H1 (cell line): ENCODE measurements around the gene HSPA12A. TPM values are rescaled to one million over a fixed set of nuclear protein-coding genes. Genes with fewer than 3 reads are reported as not detected.

ENCODE experiments used
- CTCF ChIA-PET: fragments of 300-600 bp; sonication (Branson Sonifier 250); formaldehyde crosslinking; loops from one replicate; lab custom pipeline; 2021; ENCODE audit not compliant: partially characterized antibody; lab: Charles Lee
- POLR2A ChIA-PET: fragments of 300-600 bp; sonication (Branson Sonifier 250); formaldehyde crosslinking; loops from one replicate; lab custom pipeline; 2021; ENCODE audit warnings: inconsistent platforms; ENCODE audit not compliant: partially characterized antibody; lab: Charles Lee
- DNase-seq, 2 experiments: peaks; one replicate each; pipeline versions ENCODE4 v3.0.0 to v3.0.0-alpha.2; 2010 to 2022; ENCODE audit warnings: low spot score in 2 of 2, low read depth in 1 of 2, mixed read lengths in 1 of 2
- FAIRE-seq: peaks from 2 replicates; lab custom pipeline; 2011; peaks lifted over from hg19 to GRCh38; lab: Jason Lieb, UNC
- H2AFZ ChIP-seq: 2 replicates; pipeline ENCODE4 v1.8.1; 2012; ENCODE audit warnings: low read length, inconsistent platforms
- H2AK5ac ChIP-seq: 2 replicates; pipeline ENCODE4 v1.6.1; 2013; ENCODE audit warnings: low read depth, low read length
- H2BK120ac ChIP-seq: replicated peaks from 2 replicates; pipeline ENCODE3; 2013; ENCODE audit warnings: low read depth, low read length, inconsistent platforms
- H2BK12ac ChIP-seq: 2 replicates; pipeline ENCODE4 v1.6.1; 2013; ENCODE audit warnings: low read depth, low read length
- H2BK15ac ChIP-seq: 2 replicates; pipeline ENCODE4 v1.6.1; 2013; ENCODE audit warnings: low read length
- H2BK20ac ChIP-seq: 2 replicates; pipeline ENCODE4 v1.6.1; 2013; ENCODE audit warnings: low read length
- H2BK5ac ChIP-seq: 2 replicates; pipeline ENCODE4 v1.6.1; 2013; ENCODE audit warnings: low read depth, low read length
- H3K14ac ChIP-seq: 2 replicates; pipeline ENCODE4 v1.6.1; 2013; ENCODE audit warnings: inconsistent platforms; ENCODE audit not compliant: insufficient read length
- H3K18ac ChIP-seq: 2 replicates; pipeline ENCODE4 v1.6.1; 2013; ENCODE audit warnings: low read length; ENCODE audit errors: extremely low read depth
- H3K23ac ChIP-seq: 2 replicates; pipeline ENCODE4 v1.6.1; 2013; ENCODE audit warnings: inconsistent platforms; ENCODE audit not compliant: insufficient read length
- H3K23me2 ChIP-seq: 2 replicates; pipeline ENCODE4 v1.6.1; 2013; ENCODE audit warnings: low read depth, low read length
- H3K27ac ChIP-seq: 2 replicates; pipeline ENCODE4 v1.6.1; 2011; ENCODE audit warnings: low read depth, low read length, inconsistent platforms
- H3K27me3 ChIP-seq, 4 experiments: replicated peaks in 1 of 4; 1 replicate in 1 of 4; 2 replicates in 3 of 4; pipeline versions ENCODE4 v1.6.1 to v1.8.1; 2011 to 2013; ENCODE audit warnings: low read length in 3 of 4, mild to moderate bottlenecking in 3 of 4, inconsistent platforms in 2 of 4, mixed read lengths in 2 of 4, moderate library complexity in 1 of 4; ENCODE audit not compliant: control insufficient read depth in 3 of 4, insufficient read depth in 3 of 4; ENCODE audit errors: extremely low read depth in 1 of 4
- H3K36me3 ChIP-seq, 4 experiments: 2 replicates each; pipeline versions ENCODE4 v1.6.1 to v1.8.1; 2011 to 2013; ENCODE audit warnings: mild to moderate bottlenecking in 4 of 4, low read length in 3 of 4, moderate library complexity in 2 of 4, control low read depth in 1 of 4, inconsistent platforms in 1 of 4; ENCODE audit not compliant: insufficient read depth in 4 of 4, control insufficient read depth in 2 of 4
- H3K4ac ChIP-seq: replicated peaks from 2 replicates; pipeline ENCODE3; 2013; ENCODE audit warnings: low read length, low read depth, mixed read lengths, inconsistent platforms; ENCODE audit not compliant: insufficient read length
- H3K4me1 ChIP-seq, 4 experiments: replicated peaks in 1 of 4; 1 replicate in 1 of 4; 2 replicates in 3 of 4; pipeline versions ENCODE4 v1.6.1 to v1.8.1; 2011 to 2013; ENCODE audit warnings: low read length in 3 of 4, inconsistent platforms in 2 of 4, mixed read lengths in 1 of 4; ENCODE audit not compliant: insufficient read depth in 4 of 4, control insufficient read depth in 3 of 4
- H3K4me2 ChIP-seq, 2 experiments: 2 replicates each; pipeline versions ENCODE4 v1.6.1 to v1.8.1; 2011 to 2013; ENCODE audit warnings: low read depth in 2 of 2, low read length in 2 of 2, control low read depth in 1 of 2, inconsistent platforms in 1 of 2, mild to moderate bottlenecking in 1 of 2; ENCODE audit not compliant: insufficient read depth in 1 of 2
- H3K4me3 ChIP-seq, 4 experiments: fragments of 200-600, 300-600 bp in 1 of 4; sonication (generic), shearing (Covaris generic), sonication (Bioruptor Twin) in 1 of 4; 2 replicates each; pipeline versions ENCODE4 v1.5.1 to v1.8.1; 2011 to 2016; ENCODE audit warnings: low read length in 4 of 4, low read depth in 3 of 4, control low read depth in 2 of 4, inconsistent platforms in 2 of 4, mild to moderate bottlenecking in 2 of 4, mixed read lengths in 1 of 4, moderate library complexity in 1 of 4; ENCODE audit not compliant: insufficient read depth in 2 of 4; ENCODE audit errors: extremely low read depth in 1 of 4
- H3K56ac ChIP-seq: replicated peaks from 2 replicates; pipeline ENCODE3; 2013; ENCODE audit warnings: low read depth, mild to moderate bottlenecking, mixed read lengths, low read length, inconsistent platforms; ENCODE audit not compliant: insufficient read length
- H3K79me1 ChIP-seq: 2 replicates; pipeline ENCODE4 v1.6.1; 2013; ENCODE audit warnings: low read depth, low read length, control low read depth
- H3K79me2 ChIP-seq, 2 experiments: 2 replicates each; pipeline versions ENCODE4 v1.6.1 to v1.8.1; 2012 to 2013; ENCODE audit warnings: low read length in 2 of 2, mild to moderate bottlenecking in 2 of 2, inconsistent platforms in 1 of 2; ENCODE audit not compliant: insufficient read depth in 2 of 2, control insufficient read depth in 1 of 2
- H3K9ac ChIP-seq, 4 experiments: replicated peaks in 1 of 4; 1 replicate in 1 of 4; 2 replicates in 3 of 4; pipeline versions ENCODE4 v1.6.1 to v1.8.1; 2011 to 2013; ENCODE audit warnings: low read depth in 3 of 4, low read length in 3 of 4, control low read depth in 2 of 4, mild to moderate bottlenecking in 2 of 4, moderate library complexity in 2 of 4, inconsistent platforms in 1 of 4; ENCODE audit errors: extremely low read depth in 1 of 4
- H3K9me3 ChIP-seq, 2 experiments: 2 replicates each; pipeline versions ENCODE4 v1.6.1 to v1.8.1; 2012 to 2013; ENCODE audit warnings: mild to moderate bottlenecking in 2 of 2, moderate library complexity in 2 of 2, control low read depth in 1 of 2, inconsistent platforms in 1 of 2, low read depth in 1 of 2, low read length in 1 of 2, mixed read lengths in 1 of 2; ENCODE audit not compliant: insufficient read depth in 2 of 2
- H4K20me1 ChIP-seq, 2 experiments: replicated peaks in 1 of 2; 2 replicates each; pipeline versions ENCODE3 to v1.8.1; 2011 to 2013; ENCODE audit warnings: inconsistent platforms in 2 of 2, low read length in 2 of 2, mild to moderate bottlenecking in 1 of 2; ENCODE audit not compliant: insufficient read depth in 2 of 2, control insufficient read depth in 1 of 2
- H4K5ac ChIP-seq: 2 replicates; pipeline ENCODE4 v1.6.1; 2013; ENCODE audit warnings: low read length, low read depth, mixed read lengths, inconsistent platforms; ENCODE audit not compliant: insufficient read length
- H4K8ac ChIP-seq: 2 replicates; pipeline ENCODE4 v1.8.0; 2013; ENCODE audit warnings: mild to moderate bottlenecking, moderate library complexity, low read length, inconsistent platforms; ENCODE audit not compliant: insufficient read depth; ENCODE audit errors: extremely low read depth
- H4K91ac ChIP-seq: replicated peaks from 2 replicates; pipeline ENCODE3; 2013; ENCODE audit warnings: low read length, mixed read lengths, inconsistent platforms; ENCODE audit not compliant: insufficient read length
- MAFK ChIP-seq: IDR thresholded peaks from 2 replicates; pipeline ENCODE4 v1.6.1; 2012; ENCODE audit warnings: low read depth, mild to moderate bottlenecking, improper control_type of control experiment, low read length
- WGBS, 2 experiments: shearing (Covaris generic) in 1 of 2; methylation state at CpG; one replicate each; pipeline versions ENCODE4 v1.1.6 to v1.1.7; 2013 to 2015; ENCODE audit warnings: low lambda C conversion rate in 2 of 2, mixed read lengths in 2 of 2, inconsistent platforms in 1 of 2, low coverage in 1 of 2, missing lambda C conversion rate in 1 of 2; ENCODE audit not compliant: insufficient replicate concordance in 2 of 2, insufficient coverage in 1 of 2, insufficient read length in 1 of 2; ENCODE audit errors: extremely low coverage in 1 of 2, missing lambda C conversion rate in 1 of 2; 5-methylcytosine and 5-hydroxymethylcytosine counted together
- polyA plus RNA-seq, 7 experiments: library from polyadenylated mRNA; depleted of rRNA in 3 of 7; stranded (reverse) in 5 of 7; unstranded in 2 of 7; fragments of >200 nt in 5 of 7; fragments of 200-250 nt in 2 of 7; gene quantifications; 1 replicate in 5 of 7; 2 replicates in 1 of 7; 4 replicates in 1 of 7; pipeline versions ENCODE4 v1.2.1 to v1.2.3, GENCODE V29; 2011 to 2013; ENCODE audit warnings: missing spikeins in 2 of 7, mixed read lengths in 2 of 7
- total RNA-seq: library from RNA; stranded (reverse); fragmentation: NEBNext Ultra II Directional; extraction: Animal tissue kit (Norgen Biotek cat#: 25700); gene quantifications from 2 replicates; pipeline ENCODE4 v1.2.1, GENCODE V29; 2021

The HSPA12A gene
- total and polyA plus RNA-seq, 2 of the 8 experiments (the other 6 are each of a cell fraction or from before 2014, with no cell fraction given) = 3.1 to 6.9 TPM

DNA sequence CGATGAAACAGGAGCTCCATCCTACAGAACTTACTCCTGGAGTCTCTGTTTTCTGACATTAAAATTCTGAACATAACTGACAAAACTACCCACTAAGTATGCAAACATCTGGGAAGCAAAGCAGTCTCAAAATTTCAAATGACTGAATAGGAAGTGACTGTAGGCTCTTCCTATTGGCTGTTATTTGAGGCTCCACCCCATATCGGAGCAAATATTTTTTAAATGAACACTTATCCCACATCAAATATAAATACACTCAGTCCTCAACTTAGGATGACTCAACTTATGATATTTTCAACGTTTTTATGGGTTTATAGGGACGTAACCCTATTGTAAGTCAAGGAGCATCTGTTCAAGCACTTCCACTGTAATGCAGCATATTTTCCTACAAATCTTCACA lies 8.8 kb downstream of the HSPA12A start:
- FAIRE-seq = no peak

More for the DNA sequence above, 8.8 kb downstream of the HSPA12A start:
- H4K5ac ChIP-seq = no peak overlapping the region
- peaks cover 0 to 3% of the 10 kb centered on the region in 2 experiments for H4K20me1 ChIP-seq
- no peaks in the 10 kb centered on the region for H3K36me3 ChIP-seq
- H2BK20ac ChIP-seq = no peak overlapping the region
- WGBS, 2 experiments = 93% methylated on average over 4 of the region's 4 CpGs; no CpG with 5 or more reads in 1 of the 2 experiments
- H2BK12ac ChIP-seq = no peak overlapping the region
- H4K8ac ChIP-seq = no peak overlapping the region
- POLR2A ChIA-PET = no interaction called here
- H3K56ac ChIP-seq = no peak overlapping the region
- no peak overlapping the region for H2AK5ac ChIP-seq
- H3K27me3 ChIP-seq = peaks cover 0 to 3% (median 0%) of the 10 kb centered on the region in 4 experiments; a peak in 1 of 7 replicates
- no peaks in the 10 kb centered on the region for H3K9me3 ChIP-seq
- no peak overlapping the region for H3K4me2 ChIP-seq
- no peaks in the 10 kb centered on the region for H3K79me2 ChIP-seq
- H3K4ac ChIP-seq = no peak overlapping the region
- H3K18ac ChIP-seq = no peak overlapping the region
- CTCF ChIA-PET = interaction anchor here (1.0 to 2.1 kb wide), 4 partner anchors 9 to 55 kb away, joined by 3 to 6 read pairs (median 4); no protein-coding TSS in a partner anchor
- no peaks in the 10 kb centered on the region; the same call in 1 of the 2 replicates for H3K23me2 ChIP-seq
- TF ChIP-seq MAFK = no peak
- H3K14ac ChIP-seq = no peak overlapping the region
- H3K23ac ChIP-seq = no peak overlapping the region
- no peak overlapping the region for H4K91ac ChIP-seq
- H2BK15ac ChIP-seq = no peak overlapping the region
- H3K79me1 ChIP-seq = no peaks in the 10 kb centered on the region; the same call in 1 of the 2 replicates
- no peak overlapping the region for H3K9ac ChIP-seq
- DNase-seq = no peak
- H2BK120ac ChIP-seq = no peak overlapping the region
- no peaks in the 10 kb centered on the region for H3K4me1 ChIP-seq
- H3K27ac ChIP-seq = no peak overlapping the region
- H3K4me3 ChIP-seq = no peak overlapping the region
- H2BK5ac ChIP-seq = no peak overlapping the region
- H2AFZ ChIP-seq = no peak overlapping the region
